Measurements from ENCODE around the gene CSPG5.

Gene CSPG5

GRCh38 chr3:47578691-47579632 lies at the start of gene CSPG5:
TSS of gene CSPG5 (minus strand) at chr3:47578865. CDS start at chr3:47578693, 172 bp downstream.
- DNase-seq, result peak; percentile 70

- no peak for DNase-seq
These were observed 49.8 kb upstream of the CSPG5 start for GRCh38 chr3:47628426-47628825.

GRCh38 chr3:47622671-47623461 lies 44.2 kb upstream of the CSPG5 start:
- DNase-seq, result no peak

GRCh38 chr3:47617086-47618010 lies 38.7 kb upstream of the CSPG5 start:
- no peak for DNase-seq

- no peak for DNase-seq
These were observed 36.1 kb upstream of the CSPG5 start for GRCh38 chr3:47614788-47615187.

- no peak for DNase-seq
These were observed 35.1 kb upstream of the CSPG5 start for GRCh38 chr3:47613722-47614121.

GRCh38 chr3:47612879-47613278 lies 34.2 kb upstream of the CSPG5 start:
- DNase-seq, result no peak

GRCh38 chr3:47612178-47612577 lies 33.5 kb upstream of the CSPG5 start:
- no peak for DNase-seq

- no peak for DNase-seq
These were observed 32.9 kb upstream of the CSPG5 start for GRCh38 chr3:47611576-47611975.

GRCh38 chr3:47610583-47610982 lies 31.9 kb upstream of the CSPG5 start:
- DNase-seq, result no peak

- no peak for DNase-seq
These were observed 28.7 kb upstream of the CSPG5 start for GRCh38 chr3:47607335-47607734.

- DNase-seq, result no peak
These were observed 27.5 kb upstream of the CSPG5 start for GRCh38 chr3:47606165-47606564.

GRCh38 chr3:47605652-47606051 lies 27.0 kb upstream of the CSPG5 start:
- DNase-seq, result no peak

- DNase-seq, result no peak
These were observed 25.5 kb upstream of the CSPG5 start for GRCh38 chr3:47604145-47604544.

- DNase-seq, result no peak
These were observed 24.7 kb upstream of the CSPG5 start for GRCh38 chr3:47603332-47603731.

- no peak for DNase-seq
These were observed 22.6 kb upstream of the CSPG5 start for GRCh38 chr3:47601281-47601680.

- no peak for DNase-seq
These were observed 16.1 kb upstream of the CSPG5 start for GRCh38 chr3:47594792-47595191.

- no peak for DNase-seq
These were observed 13.6 kb upstream of the CSPG5 start for GRCh38 chr3:47592066-47592795.

GRCh38 chr3:47590216-47590615 lies 11.6 kb upstream of the CSPG5 start:
- no peak for DNase-seq

- DNase-seq, result no peak
These were observed 9.9 kb upstream of the CSPG5 start for GRCh38 chr3:47588587-47588986.

- no peak for DNase-seq
These were observed 9.4 kb upstream of the CSPG5 start for GRCh38 chr3:47588053-47588452.

- DNase-seq, result no peak
These were observed 8.1 kb upstream of the CSPG5 start for GRCh38 chr3:47586746-47587145.
